GM19240 (cell line): ENCODE measurements around the gene HNF1A.
"Not testable (repeated sequence)": the region's sequence is repeated elsewhere in the genome, so short reads cannot be mapped to it uniquely, and the experiment has no call there.

Source experiments
- DNase-seq: peaks from one replicate; pipeline ENCODE4 v3.0.0; 2011; ENCODE audit warnings: low spot score; ENCODE audit not compliant: insufficient read length

Gene HNF1A, protein sequence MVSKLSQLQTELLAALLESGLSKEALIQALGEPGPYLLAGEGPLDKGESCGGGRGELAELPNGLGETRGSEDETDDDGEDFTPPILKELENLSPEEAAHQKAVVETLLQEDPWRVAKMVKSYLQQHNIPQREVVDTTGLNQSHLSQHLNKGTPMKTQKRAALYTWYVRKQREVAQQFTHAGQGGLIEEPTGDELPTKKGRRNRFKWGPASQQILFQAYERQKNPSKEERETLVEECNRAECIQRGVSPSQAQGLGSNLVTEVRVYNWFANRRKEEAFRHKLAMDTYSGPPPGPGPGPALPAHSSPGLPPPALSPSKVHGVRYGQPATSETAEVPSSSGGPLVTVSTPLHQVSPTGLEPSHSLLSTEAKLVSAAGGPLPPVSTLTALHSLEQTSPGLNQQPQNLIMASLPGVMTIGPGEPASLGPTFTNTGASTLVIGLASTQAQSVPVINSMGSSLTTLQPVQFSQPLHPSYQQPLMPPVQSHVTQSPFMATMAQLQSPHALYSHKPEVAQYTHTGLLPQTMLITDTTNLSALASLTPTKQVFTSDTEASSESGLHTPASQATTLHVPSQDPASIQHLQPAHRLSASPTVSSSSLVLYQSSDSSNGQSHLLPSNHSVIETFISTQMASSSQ

DNA sequence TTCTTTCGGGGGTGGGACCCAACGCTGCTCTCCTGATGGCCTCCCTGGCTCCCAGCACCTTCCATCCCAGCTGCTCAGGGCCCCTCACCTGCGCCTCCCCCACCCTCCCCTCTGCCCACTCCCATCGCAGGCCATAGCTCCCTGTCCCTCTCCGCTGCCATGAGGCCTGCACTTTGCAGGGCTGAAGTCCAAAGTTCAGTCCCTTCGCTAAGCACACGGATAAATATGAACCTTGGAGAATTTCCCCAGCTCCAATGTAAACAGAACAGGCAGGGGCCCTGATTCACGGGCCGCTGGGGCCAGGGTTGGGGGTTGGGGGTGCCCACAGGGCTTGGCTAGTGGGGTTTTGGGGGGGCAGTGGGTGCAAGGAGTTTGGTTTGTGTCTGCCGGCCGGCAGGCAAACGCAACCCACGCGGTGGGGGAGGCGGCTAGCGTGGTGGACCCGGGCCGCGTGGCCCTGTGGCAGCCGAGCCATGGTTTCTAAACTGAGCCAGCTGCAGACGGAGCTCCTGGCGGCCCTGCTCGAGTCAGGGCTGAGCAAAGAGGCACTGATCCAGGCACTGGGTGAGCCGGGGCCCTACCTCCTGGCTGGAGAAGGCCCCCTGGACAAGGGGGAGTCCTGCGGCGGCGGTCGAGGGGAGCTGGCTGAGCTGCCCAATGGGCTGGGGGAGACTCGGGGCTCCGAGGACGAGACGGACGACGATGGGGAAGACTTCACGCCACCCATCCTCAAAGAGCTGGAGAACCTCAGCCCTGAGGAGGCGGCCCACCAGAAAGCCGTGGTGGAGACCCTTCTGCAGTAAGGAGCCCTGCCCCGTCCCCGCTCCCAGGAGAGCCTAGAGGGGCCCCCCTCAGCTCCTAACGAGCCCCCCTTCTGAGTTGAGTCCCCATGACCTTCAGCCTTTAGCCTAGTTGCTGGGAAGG, at the start of gene HNF1A:
Gene HNF1A (plus strand): TSS at position 248 of the 924 bp plus-strand sequence. CDS start 226 bp downstream, at position 474.
- no peak for DNase-seq

DNA sequence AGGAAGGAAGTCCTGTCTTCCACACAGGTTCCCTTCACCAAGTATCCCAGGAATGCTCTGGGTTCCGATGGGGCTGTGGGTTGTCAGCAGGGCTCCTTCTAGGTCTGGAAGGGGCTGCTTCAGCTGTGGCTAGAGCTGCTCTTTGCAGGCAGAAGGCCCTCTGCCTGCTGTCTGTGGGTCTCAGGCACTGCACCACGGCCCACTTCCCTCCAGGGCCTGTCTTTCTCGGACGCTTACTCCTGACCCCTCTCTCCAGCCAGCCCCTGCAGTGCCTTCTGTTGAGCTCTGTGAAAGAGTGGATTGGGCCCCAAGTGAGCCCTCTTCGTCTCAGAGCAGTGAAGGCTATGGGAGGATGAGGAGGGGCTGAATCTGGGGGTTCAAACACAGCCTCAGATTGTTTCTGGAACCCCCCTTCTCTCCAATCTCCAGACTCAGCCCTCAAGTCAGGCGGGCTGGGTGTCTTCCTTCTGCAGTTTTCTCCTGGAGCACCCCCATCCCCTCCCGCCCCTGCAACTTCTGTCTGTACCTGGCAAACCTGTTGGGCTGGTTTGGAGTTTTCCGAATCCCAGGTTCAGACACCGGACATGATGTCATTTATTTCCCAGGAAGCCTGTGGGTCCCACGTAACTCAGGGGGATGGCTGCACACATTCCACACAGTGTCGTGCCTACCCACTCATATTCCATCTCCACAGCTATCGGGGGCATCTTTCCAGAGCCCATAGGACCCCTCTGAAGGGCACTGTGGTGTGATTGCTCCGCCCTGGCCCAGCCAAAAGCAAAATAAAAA, 49.3 kb upstream of the HNF1A start:
- DNase-seq = no peak

DNA sequence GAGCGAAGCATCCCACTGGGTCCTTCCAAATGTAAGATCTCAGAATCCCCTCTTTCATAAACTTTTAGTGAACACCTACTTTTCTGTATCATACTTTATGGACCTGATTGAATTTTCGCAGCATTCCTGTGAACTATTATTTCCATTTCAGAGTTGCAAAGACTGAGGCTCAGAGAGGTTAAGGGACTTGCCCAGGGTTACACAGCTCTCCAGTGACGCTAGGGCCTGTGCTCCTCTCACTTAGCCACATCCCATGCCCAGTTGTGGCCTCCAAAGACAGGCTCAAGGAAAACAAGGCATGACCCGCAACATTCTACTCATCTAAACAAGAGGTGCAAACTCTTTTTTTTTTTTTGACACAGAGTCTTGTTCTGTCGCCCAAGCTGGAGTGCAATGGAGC, 48.3 kb upstream of the HNF1A start:
- no peak for DNase-seq

DNA sequence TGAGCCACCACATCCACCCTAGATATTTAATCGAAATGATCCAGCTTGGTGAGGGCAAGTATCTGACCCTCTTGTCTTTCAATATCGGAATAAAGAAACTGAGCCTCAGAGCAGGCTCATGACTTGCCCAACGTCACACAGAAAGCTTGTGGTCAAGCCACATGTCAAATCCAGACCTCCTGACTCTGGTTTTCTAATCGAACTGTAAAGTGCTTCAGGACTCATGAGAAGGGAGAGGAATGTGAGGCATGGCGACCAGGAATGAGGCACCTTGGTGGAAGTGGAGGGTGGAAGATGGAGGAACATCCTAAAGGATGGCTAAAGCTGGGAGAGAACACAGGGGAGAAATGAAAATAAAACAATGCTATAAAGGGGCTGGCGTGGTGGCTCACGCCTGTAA, 46.3 kb upstream of the HNF1A start:
- DNase-seq = no peak

DNA sequence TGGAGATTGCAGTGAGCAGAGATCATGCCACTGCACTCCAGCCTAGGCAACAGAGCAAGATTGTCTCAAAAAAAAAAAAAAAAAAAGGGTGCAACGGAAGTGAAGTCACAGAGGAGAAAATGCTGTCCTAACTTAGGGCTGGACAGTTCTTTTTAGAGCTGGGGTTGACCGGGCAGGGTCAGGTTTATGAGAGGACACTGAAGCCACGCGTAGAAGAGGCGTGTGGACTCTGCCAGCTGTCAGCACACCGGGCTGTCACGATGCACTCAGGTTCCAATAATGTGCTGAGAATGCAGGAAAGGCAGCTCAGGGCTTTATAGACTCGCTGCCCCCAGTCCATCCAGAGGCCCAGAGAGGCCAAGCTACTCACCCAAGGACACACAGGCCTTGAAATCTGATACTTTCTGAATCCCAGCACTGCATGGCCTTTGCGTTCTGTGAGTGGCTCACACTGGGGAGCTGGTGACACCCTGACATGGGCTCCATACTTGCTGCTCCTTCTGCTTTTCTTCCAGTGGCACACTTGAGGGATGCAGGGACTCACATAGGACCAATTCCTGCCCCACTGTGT, 45.3 kb upstream of the HNF1A start:
- DNase-seq = no peak

DNA sequence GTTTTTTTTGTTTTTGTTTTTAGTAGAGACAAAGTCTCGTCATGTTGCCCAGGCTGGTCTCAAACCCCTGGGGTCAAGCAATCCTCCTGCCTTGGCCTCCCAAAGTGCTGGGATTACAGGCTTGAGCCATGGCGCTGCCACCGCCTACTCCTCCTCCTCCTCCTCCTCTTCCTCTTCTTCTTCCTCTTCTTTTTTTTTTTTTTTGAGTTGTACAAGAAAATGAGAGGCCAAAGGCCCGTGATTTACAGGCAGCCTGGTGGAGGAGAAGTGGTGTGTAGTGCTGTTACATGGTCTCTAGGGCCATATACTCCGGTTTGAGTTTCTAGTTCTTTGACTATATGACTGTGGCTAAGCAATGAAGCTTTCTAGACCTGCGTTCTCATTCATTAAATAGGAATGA, 44.6 kb upstream of the HNF1A start:
- DNase-seq = no peak

DNA sequence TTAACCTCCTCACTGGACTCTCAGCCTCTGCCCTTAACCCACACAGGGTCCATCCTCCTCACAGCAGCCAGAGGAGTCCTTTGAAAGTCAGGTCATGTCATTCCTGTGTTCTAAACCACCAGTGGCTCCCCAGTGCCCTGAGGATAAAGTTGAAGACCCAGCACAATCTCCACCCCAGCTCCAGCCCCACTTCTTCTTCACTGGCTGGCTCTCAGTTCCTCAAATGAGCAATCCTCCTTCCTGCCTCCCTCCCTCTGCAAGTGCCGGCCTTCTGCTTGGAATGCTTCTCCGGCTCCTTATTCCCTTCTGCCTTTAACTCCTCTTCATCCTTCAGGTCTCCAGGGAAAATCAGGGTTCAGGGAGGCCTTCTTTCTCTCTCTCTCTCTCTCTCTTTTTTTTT, 42.1 kb upstream of the HNF1A start:
- DNase-seq = no peak

DNA sequence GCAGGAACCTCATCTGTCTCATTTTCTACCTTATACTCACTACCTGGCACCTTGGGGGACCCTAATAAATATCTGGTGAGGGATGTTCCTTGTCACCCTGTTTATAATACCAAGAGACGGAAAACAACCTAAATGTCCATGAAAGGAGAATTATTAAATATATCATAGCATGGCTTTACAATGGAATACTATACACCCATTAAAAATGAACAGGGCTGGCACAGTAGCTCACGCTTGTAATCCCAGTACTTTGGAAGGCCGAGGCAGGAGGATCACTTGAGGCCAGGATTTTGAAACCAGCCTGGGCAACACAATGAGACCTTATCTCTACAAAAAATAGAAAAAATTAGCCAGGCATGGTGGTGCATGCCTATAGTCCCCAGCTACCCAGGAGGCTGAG, 39.8 kb upstream of the HNF1A start:
- no peak for DNase-seq

DNA sequence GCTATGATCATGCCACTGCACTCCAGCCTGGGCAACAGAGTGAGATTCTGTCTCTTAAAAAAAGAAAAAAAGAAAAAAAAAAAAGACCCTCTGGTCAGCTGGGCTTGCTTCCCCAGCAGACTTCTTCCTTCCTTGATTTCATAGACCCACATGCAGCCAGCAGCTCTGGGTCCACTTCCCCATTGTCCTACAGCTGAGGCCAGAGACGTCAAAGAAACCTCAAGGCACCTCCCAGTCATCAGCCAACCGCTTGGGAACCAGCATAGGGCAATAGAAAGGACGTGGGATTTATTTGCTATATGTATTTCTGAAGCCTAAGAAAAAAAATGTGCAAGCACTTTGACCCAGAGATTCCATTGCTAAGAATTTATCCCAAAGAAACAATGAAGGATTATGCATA, 38.8 kb upstream of the HNF1A start:
- DNase-seq = no peak

DNA sequence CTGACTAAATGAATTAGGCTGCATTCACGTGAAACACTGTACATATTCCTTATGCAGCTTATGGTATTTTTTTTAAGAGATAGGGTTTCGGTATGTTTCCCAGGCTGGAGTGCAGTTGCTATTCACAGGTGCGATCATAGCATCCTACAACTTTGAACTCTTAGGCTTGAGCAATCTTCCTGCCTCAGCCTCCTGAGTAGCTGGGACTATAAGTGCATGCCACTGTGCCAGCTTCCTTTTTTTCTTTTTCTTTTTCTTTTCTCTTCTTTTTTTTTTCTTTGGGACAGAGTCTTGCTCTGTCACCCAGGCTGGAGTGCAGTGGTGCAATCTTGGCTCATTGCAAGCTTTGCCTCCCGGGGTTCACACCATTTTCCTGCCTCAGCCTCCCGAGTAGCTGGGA, 38.3 kb upstream of the HNF1A start:
- no peak for DNase-seq

DNA sequence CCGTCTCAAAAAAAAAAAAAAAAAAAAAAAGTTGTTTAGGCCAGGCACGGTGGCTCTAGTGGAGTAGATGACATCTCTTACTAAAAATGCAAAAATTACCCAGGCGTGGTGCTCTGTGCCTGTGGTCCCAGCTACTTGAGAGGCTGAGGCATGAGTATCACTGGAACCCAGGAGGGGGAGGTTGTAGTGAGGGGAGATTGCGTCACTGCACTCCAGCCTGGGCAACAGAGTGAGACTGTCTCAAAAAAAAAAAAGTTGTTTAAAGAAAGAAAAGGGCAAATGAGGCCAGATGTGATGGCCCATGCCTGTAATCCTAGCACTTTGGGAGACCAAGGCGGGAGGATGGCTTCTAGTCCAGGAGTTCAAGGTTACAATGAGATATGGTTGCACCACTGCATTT, 37.5 kb upstream of the HNF1A start:
- DNase-seq = no peak

DNA sequence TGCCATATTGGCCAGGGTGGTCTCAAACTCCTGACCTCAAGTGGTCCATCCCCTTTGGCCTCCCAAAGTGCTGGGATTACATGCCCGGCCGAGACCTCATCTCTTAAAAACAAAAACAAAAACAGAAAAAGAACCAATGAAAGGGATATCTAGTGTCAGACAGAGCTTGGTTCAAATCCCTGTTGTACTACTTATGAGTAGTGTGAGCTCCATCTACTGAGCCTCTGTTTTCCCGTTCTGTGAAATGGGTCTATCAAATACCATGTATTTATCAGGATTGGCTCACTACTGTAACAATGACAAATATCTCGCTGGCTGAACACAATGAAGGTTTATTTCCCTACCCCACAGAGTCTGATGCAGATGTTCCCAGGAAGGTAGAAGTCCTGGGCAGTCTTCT, 36.9 kb upstream of the HNF1A start:
- no peak for DNase-seq

DNA sequence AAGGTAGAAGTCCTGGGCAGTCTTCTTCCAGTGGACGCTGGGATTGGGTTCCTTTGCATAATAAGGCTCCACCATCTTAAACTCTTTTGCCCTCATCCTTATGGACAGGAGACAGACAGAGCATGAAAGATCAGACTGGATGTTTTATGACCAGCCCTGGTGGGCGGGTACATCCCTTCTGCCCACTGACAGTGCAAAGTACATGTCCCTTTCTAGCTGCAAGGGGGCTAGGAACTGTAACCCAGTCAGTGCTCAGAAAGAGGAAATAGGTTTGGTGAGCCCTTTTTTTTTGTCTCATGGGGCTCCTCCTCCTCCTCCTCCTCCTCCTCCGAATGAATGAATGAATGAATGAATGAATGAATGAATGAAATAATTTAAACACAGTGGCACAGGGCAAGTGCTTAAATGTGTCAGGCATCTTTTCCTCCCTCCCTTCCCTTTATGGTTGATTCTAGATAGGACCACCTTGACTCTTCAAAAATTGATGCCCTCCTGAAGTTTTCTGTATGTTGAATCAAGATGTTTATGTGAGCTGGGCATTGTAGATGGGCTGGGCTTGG, 36.4 kb upstream of the HNF1A start:
- DNase-seq = no peak

DNA sequence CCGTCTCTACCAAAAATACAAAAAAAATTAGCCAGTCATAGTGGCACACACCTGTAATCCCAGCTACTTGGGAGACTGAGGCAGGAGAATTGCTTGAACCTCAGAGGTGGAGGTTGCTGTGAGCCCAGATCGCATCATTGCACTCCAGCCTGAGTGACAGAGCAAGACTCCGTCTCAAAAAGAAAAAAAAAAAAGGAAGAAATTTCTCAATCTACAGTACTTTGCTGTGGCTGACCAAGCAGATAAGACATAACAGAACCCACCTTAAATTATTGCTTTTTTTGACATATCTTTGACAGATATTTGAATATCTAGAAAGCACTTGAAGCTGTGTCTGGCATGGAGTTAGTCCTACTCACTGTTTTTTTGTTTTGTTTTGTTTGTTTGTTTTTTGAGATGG, 34.9 kb upstream of the HNF1A start:
- no peak for DNase-seq

DNA sequence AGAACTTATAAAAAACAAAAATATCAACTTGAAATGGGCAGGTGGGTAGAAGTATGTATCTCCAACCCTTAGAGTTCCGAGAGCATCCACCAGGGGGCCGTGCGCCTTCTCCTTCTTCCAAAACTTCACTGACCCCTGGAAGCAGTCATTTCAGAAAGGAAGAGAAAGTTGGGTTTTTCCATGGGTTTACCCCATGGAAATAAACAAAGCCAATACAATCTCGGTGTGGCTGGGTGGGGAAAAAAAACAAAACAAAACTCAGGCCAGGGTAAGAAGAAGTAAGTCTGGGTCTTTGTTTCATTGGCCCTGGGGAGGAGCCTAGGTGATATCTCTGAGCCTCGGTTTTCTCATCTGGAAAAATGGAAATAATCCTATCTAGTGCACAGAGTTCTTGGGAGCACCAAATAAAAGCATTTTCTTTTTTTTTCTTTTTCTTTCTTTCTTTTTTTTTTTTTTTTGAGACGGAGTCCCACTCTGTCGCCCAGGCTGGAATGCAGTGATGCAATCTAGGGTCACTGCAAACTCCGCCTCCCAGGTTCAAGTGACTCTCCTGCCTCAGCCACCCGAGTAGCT, 33.6 kb upstream of the HNF1A start:
- peak; percentile 61 for DNase-seq

DNA sequence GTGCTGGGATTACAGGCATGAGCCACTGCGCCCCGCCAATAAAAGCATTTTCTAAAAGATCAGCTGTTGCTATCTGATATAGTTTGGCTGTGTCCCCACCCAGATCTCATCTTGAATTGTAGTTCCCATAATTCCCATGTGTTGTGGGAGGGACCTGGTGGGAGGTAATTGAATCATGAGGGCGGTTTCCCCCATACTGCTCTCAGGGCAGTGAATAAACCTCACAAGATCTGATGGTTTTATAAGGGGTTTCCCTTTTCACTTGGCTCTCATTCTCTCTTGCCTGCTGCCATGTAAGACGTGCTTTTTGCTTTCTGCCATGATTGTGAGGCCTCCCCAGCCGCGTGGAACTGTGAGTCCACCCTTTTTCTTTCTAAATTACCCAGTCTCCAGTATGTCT, 32.8 kb upstream of the HNF1A start:
- DNase-seq = not testable (repeated sequence)

DNA sequence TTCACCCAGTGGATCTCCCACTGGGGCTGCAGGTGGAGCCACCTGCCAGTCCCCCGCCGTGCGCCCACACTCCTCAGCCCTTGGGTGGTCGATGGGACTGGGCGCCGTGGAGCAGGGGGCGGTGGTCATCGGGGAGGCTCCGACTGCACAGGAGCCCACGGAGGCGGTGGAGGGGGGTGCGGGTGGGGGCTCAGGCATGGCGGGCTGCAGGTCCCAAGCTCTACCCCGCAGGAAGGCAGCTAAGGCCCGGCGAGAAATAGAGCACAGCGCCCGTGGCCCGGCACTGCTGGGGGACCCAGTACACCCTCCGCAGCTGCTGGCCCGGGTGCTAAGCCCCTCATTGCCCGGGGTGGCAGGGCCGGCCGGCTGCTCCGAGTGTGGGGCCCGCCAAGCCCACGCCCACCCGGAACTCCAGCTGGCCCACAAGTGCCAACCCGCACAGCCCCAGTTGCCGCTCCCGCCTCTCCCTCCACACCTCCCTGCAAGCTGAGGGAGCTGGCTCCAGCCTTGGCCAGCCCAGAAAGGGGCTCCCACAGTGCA, 28.0 kb upstream of the HNF1A start:
- DNase-seq = not testable (repeated sequence)

DNA sequence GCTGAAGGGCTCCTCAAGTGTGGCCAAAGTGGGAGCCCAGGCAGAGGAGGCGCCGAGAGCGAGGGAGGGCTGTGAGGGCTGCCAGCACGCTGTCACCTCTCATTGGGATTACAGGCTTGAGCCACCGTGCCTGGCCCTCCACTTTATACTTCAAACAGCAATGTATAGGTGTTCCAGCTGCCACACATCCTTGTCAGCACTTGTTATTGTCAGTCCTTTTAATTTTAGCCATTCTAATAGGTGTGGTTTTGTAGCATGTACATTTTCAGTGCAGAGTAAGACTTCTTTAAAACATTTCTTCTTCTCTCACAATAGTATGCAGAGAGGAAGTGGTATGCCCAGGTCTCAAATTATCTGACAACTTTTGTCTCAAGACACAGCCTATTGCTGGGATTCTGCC, 27.5 kb upstream of the HNF1A start:
- no peak for DNase-seq

DNA sequence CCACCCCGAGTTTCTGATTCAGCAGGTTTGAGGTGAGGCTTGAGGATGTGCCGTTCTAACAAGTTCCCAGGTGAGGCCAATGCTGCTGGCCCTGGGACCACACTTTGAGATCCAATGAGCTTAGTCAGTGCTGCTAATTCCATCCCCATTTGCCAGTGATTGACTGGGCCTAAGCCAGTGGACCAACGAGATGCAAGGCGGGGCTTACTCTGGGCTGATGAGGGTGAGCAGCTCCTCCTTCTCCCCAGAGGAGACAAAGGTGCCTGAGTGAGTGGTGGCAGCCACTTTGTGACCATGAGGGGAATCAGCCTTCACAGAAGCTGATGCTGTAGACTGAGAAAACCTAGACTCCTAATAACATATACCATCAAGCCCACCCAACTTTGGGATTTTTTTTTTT, 23.1 kb upstream of the HNF1A start:
- DNase-seq = no peak
